ENCODE data around the gene PRDX5.

The PRDX5 gene

GRCh38 chr11:64289002-64289564 is 28.8 kb upstream of the PRDX5 start:
- Histone ChIP-seq H3K4me3 (ENCODE audit: severe bottlenecking) (no peak overlapping the region), H3K4me1 (ENCODE audit: insufficient read depth, poor library complexity, severe bottlenecking) (no peaks in the 10 kb centered on the region), H3K9me3 (ENCODE audit: severe bottlenecking) (no peaks in the 10 kb centered on the region), H3K27ac (ENCODE audit: poor library complexity, severe bottlenecking) (no peak overlapping the region), H3K36me3 (ENCODE audit: low read depth) (no peaks in the 10 kb centered on the region), H3K27me3 (ENCODE audit: insufficient read depth, poor library complexity, severe bottlenecking) (peaks cover 30% of the 10 kb centered on the region)
- TF ChIP-seq CTCF (IDR thresholded peaks at IDR 0.05; ENCODE audit: poor library complexity, severe bottlenecking): no peak
- DNase-seq (ENCODE audit: low spot score) (no peak), ATAC-seq (ENCODE audit: low read depth) (no peak)

GRCh38 chr11:64290352-64291261 is 27.3 kb upstream of the PRDX5 start:
- TF ChIP-seq CTCF (IDR thresholded peaks at IDR 0.05; ENCODE audit: poor library complexity, severe bottlenecking): no peak
- H3K36me3 ChIP-seq (ENCODE audit: low read depth): no peaks in the 10 kb centered on the region
- no peak for ATAC-seq (ENCODE audit: low read depth)
- DNase-seq (ENCODE audit: low spot score): no peak
- H3K27me3 ChIP-seq (ENCODE audit: insufficient read depth, poor library complexity, severe bottlenecking): peaks cover 30% of the 10 kb centered on the region
- no peak overlapping the region for H3K4me3 ChIP-seq (ENCODE audit: severe bottlenecking)
- no peaks in the 10 kb centered on the region for H3K4me1 ChIP-seq (ENCODE audit: insufficient read depth, poor library complexity, severe bottlenecking)
- no peaks in the 10 kb centered on the region for H3K9me3 ChIP-seq (ENCODE audit: severe bottlenecking)
- no peak overlapping the region for H3K27ac ChIP-seq (ENCODE audit: poor library complexity, severe bottlenecking)

- no peak within 1 kb of the TSS for H3K27ac ChIP-seq (ENCODE audit: poor library complexity, severe bottlenecking)
- no peak for TF ChIP-seq CTCF (IDR thresholded peaks at IDR 0.05; ENCODE audit: poor library complexity, severe bottlenecking)
- no peaks in the 10 kb centered on the region for H3K9me3 ChIP-seq (ENCODE audit: severe bottlenecking)
- H3K4me3 ChIP-seq (ENCODE audit: severe bottlenecking): no peak within 1 kb of the TSS
- H3K27me3 ChIP-seq (ENCODE audit: insufficient read depth, poor library complexity, severe bottlenecking): peaks cover 30% of the 10 kb centered on the region
- no peaks in the 10 kb centered on the region for H3K36me3 ChIP-seq (ENCODE audit: low read depth)
- no peaks in the 10 kb centered on the region for H3K4me1 ChIP-seq (ENCODE audit: insufficient read depth, poor library complexity, severe bottlenecking)
- DNase-seq (ENCODE audit: low spot score) (no peak), ATAC-seq (ENCODE audit: low read depth) (no peak)
Observed at GRCh38 chr11:64291262-64291751, 26.6 kb upstream of the PRDX5 start, which contains the start of gene KCNK4. Gene KCNK4 (plus strand): TSS chr11:64291302. CDS start chr11:64293019, 1,717 bp downstream.

GRCh38 chr11:64291752-64292459 is 26.0 kb upstream of the PRDX5 start:
- 0 out of 3 replicates have a peak, but pooled peaks have one; percentile 13 for ATAC-seq (ENCODE audit: low read depth)
- Histone ChIP-seq H3K4me3 (ENCODE audit: severe bottlenecking) (no peak overlapping the region), H3K27ac (ENCODE audit: poor library complexity, severe bottlenecking) (no peak overlapping the region), H3K4me1 (ENCODE audit: insufficient read depth, poor library complexity, severe bottlenecking) (no peaks in the 10 kb centered on the region), H3K36me3 (ENCODE audit: low read depth) (no peaks in the 10 kb centered on the region), H3K9me3 (ENCODE audit: severe bottlenecking) (no peaks in the 10 kb centered on the region), H3K27me3 (ENCODE audit: insufficient read depth, poor library complexity, severe bottlenecking) (peaks cover 30% of the 10 kb centered on the region)
- DNase-seq (ENCODE audit: low spot score): no peak
- TF ChIP-seq CTCF (IDR thresholded peaks at IDR 0.05; ENCODE audit: poor library complexity, severe bottlenecking): no peak

Data from RWPE2 (cell line).